NCI-H2196 treated with DMSO at 0.1 percent for 48 hours (cell line): ENCODE data around the gene UBE2D2.

Experiments used
- DNase-seq: peaks from one replicate; lab custom pipeline; 2025; ENCODE audit not compliant: unreplicated experiment; lab: John Stamatoyannopoulos, UW

UBE2D2 gene

DNA sequence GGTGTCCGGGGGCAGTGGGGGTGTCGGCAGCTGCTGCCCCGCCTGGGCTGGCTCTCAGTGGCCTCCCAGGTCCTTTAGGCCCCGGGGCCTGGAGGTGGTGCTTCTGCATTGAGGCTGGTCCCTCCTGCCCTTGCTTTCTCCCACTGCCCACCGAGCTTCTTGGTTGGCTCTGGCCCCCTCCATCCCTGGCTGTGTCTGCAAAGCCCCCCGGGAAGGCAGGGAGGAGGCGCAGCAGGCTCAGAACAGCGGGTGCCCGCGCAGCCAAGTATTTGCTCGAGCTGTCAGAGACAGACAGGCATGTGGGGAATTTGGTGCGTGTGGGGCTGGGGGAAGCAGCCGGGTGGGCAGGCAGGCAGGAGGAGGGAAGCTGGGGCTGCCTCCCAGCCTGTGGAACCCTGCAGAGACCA, 98.6 kb downstream of the UBE2D2 start:
- no peak for DNase-seq

DNA sequence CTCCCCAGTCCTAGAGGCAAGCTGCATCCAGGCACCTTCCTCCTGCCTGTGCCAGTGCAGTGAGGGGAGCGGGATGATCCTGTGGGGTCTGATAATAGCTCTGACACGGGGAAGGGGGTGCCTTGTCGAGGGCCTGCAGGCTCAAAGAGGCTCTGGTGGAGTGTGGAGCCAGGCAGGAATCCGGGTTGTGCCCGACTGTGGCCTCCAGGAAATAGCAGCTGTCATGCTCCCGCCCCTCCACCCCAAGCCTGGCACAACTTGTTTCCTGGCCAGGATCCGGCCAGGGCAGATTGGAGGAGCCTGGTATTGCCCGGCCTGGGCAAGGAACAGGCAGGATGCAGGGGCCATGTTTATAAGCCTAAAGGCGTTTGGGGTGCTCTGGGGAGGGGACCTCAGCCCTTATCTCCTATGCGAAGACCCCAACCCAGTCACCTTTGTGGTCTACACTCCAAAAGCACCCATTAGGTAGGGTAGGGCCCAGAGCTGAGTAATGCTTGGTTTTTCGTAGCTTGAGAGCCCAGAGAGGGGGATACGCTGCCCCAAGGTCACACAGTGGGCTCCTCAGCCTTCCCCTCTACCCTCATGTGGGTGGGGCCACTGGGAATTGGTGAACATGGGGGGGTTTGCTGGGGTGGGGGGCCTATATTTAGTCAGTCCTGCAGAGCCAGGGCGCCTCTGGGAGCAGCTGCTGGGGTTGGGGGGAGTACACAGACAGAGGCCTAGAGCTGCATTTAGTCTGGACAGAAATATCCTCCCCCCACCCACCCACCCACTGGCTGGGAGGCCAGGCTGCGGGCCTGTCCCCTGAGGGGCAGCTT, 99.2 kb downstream of the UBE2D2 start:
- peak; percentile 38 for DNase-seq

DNA sequence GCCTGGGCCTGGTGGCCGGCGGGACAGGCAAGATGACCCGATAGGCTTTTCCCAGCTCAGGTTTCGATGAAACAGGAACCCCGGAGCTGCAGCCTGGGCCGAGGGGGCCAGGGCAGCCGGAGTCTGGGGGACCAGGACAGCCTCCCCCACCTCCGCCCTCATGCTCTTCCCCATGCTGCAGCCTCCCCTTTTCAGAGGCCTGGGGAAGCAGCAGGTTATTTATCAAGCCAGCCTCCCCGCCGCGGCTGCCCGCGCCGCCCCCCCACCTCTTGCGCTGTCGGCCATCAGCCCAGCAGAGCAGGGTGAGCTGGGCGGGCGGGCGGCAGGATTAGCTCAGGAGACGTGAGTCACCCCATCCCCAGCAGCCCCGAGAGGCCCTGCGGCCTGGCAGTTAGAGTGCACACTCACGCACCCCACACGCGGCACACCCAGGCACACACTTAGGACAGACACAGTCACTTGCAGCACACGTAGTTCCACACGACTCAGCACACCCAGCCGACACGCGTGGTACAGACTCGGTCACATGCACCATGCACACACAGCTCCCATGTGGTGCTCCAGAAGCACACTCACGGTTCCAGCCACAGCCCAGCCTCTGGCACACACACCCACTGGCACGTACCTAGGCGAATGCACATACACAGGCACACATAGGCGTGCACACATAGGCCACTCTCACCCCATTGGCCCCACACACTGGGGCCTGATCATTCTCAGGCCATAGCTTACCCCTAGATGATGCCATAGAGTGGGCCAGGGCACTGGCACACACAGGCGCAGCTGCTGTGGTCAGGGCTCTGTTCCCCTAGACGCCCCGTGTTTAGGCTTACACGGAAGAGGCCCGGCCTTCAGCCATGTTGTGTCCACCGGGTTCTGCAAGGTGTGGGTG, 100.0 kb downstream of the UBE2D2 start:
- DNase-seq, result no peak

DNA sequence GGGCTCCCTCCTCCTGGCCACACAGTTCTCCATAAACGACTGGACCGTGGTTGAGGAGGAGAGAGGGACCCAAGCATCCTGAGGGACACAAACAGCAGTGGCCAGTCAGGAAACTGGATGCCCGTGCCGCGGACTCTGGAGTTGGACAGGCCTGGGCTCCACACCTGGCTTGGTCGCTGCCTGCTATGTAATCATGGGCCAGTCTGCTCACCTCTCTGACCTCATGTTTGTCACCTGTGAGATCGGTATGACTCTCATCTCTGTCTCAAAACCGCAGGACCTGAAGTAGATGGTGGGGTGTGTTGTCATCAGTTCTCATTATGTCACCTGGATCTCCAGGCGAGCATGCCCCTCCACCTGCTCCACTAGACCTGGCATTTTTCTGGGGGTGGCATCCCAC, 101.5 kb downstream of the UBE2D2 start:
- DNase-seq, result no peak

DNA sequence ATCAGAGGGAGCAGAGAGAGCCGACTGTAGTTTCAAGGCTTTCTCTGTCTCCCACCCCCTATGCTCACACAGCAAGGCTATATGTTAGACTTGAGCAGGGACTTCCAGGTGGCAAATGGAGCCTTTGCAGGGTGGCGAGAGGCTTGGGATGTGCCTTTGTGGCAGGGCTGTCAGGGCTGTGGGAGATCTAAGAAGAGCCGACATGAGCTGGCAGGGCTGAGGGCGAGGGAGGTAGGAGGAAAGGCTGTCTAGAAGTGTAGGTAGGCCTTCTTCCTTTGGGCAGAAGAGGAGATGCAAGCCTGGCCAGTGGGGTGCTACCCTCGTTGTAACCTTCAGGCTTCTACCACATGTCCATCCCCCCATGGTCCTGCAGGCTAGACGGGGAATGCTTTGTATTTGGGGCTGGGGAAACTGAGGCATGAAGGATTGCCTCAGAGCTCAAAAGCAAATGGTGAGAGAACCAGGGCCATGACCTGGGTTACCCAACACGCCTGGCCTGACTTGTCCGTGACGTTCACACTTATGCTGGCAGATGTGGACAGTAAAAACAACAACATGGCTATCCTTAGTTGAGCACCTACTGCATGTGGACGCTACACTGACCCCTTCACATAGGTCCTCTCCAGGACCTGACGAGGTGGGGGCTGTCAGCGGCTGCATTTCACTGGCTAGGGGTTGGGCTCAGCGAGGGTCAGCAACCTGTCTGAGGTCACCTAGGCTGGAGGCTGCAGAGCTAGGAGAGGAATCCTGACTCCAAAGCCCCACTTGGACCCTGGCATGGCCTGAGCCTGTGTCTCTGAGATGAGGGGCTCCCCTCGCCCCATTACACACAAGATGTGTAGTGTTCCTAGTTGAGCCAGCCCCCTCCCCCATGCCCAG, 102.3 kb downstream of the UBE2D2 start:
- no peak for DNase-seq

DNA sequence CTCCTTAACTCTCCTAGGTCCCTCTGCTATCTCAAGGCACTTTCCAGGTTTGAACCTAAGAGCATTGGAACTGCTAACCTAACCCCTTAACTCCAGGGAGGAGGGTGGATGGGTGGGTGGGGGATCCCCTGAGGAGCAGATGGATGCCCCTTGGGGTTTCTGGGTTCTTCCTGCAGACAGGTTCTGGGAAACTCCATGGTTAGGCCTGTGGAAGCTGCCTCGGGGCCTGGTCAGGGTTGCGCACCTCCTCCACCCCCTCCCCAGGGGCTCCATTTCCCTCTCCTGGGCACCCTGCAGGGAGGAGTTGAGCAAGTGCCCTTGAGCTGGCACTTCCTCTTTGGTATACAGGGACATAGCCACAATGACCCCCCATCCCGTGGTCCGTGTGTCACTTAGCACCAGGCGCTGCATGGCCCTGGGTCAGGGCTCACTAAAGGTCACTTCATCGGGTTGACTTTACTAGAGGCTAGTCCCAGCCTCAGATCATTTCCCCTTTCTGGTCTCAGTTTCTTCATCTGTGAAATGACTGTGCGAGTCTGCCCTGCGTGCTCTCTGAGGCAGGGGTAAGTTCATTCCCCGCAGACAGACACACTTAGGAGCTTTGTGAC, 103.1 kb downstream of the UBE2D2 start:
- DNase-seq, result no peak

DNA sequence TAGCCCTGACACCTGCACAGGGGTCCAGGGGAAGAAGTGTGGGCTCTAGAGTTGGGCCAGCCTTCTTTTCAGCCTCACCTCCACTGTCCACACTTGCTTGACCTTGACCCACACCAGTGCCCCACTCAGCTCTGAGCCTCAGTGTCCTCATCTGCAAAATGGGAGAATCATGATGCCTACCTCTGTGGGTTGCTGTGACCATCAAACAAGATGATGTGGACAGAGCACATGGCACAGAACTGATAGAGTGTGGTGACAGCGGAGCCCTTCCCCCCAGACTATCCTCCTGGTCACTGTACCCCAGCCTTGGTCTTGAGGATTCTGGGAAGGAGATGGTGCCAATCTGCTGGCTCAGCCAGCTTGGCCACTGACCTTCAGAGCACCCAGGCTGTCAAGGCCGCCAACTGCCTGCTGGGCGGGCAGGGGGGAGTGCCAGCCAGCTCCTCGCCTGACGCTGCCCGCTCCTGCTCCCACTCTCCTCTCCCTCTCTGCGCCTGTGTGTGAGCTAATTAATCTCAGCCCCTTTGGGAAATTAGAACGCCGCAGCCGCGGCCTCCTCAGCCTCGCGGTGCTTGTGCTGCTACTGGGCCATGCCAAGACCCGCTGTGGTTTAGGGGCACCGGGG, 103.7 kb downstream of the UBE2D2 start:
- DNase-seq, result no peak

DNA sequence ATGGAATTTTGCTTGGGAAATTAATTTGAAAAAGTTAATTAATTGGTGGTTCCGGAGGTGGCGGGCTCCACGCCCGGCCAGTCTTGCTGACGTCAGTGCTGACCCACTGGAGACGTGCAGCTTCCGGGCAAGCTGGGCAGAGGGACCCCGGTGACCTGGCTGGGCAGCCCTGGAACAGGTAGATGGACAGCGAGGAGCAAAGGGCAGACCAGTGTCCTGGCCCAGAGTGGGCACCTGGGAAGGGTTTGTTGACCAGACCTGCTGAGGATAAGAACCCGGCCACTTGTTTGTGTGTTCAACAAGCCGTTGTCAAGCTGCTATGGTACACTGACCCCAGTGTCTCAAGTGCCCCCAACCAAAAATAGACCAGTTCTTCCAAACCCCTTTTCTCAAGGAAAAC, 104.5 kb downstream of the UBE2D2 start:
- DNase-seq, result no peak

DNA sequence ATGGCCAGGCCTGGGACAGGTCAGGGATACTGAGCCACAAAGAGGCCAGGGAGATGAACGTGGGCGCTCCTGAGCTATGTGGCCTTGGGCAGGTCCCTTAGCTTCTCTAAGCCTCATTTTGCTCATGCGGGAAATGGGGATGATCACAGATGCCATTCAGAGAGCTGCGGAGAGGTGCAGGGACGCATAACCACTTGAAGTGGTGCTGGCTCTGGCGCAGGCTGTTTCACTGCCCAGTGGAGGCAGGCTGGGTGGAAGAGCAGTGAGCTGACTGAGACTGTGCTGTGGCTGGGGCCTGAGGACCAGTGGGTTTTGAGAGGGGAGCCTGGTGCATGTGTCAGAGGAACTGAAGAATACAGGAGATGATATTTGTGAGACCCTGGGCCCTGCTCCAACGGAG, 105.4 kb downstream of the UBE2D2 start:
- DNase-seq, result no peak

DNA sequence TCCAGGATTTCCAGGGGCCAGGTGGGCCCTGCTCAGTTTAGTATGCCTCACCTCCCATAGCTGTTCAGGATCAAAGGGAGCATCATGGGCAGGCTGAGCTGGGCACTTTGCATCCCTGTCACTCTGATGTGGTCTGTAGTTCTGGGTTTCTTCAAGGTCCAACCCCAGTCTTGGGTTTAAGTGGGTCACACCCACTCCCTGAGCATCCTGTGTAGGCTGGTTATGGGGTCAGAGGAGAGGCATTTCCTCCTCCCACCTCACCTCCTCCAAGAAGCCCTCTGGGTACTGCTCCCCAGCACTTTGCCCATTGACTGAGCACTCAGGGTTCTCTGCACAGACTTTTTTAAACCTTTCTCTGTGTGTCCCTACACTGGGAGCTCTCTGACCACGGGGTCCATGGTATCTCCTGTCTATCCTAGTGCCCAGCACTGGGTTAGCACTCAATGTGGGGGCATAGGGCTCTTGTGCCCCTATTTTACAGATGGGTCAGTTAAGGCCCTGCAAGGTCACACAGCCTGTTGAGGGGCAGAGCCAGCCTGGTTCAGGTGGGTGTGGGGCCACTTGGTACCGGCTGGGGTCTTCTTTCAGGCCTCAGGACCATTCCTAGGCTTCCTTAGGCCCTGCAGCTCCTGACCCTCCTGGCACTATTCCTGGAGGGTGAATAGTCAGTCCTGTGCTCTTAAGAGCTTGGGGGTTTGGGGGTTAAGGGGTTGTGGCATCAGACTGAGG, 106.0 kb downstream of the UBE2D2 start:
- DNase-seq, result no peak

DNA sequence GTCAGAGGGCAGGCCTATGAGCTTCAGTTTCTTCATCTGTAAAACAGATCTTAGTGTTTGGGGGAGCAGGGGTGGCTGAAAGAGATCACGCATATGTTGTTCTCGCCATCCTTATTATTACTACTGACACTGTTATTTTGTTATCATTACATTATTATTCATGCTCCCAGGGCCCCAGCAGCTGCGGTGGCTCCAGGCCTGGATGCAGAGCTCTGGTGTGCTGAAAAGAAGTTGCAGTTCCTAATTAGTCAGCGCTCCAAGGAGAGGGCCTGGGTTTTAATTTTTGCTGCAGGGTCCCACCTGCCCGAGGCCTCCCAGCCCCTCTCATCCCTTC, 106.6 kb downstream of the UBE2D2 start:
- DNase-seq, result no peak

DNA sequence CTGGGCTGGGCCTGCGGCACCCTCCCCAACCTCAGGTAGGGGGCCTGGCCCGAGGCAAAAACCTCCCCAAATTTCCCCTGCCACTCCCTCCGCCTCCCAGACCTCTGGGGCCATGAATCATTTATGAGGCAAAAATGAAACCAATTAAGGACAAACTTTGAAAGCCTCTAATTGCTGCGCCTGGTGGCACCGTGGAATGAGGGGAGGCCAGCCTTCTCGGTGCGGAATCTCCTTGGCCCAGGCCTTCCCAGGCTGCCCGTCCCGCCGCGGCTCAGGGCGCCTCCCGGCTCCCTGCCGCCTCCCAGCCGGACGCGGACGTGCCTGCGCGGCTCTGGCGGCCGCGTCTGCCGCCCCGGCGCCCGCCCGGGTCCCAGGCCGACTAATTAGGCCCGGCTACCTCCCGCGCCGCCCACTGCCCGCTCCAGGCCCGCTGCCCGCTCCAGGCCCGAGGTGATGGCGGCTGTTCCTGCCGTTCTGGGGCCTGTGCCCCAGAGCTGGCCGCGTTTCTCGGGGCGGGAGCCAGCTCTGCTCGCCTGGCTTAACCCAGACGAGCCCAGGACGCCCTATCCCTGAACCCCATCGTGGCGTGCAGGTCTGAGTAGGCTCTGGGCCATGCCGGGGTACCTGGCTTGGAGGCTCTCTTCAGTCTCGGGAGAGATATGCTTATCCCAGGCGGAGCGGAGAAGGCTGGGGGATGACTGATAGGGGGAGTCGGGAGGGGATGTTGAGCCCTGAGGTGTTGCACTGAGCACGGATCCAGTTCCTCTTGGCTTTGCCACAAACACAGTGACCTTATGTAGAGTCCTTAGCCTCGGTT, 107.1 kb downstream of the UBE2D2 start:
- DNase-seq, result no peak

DNA sequence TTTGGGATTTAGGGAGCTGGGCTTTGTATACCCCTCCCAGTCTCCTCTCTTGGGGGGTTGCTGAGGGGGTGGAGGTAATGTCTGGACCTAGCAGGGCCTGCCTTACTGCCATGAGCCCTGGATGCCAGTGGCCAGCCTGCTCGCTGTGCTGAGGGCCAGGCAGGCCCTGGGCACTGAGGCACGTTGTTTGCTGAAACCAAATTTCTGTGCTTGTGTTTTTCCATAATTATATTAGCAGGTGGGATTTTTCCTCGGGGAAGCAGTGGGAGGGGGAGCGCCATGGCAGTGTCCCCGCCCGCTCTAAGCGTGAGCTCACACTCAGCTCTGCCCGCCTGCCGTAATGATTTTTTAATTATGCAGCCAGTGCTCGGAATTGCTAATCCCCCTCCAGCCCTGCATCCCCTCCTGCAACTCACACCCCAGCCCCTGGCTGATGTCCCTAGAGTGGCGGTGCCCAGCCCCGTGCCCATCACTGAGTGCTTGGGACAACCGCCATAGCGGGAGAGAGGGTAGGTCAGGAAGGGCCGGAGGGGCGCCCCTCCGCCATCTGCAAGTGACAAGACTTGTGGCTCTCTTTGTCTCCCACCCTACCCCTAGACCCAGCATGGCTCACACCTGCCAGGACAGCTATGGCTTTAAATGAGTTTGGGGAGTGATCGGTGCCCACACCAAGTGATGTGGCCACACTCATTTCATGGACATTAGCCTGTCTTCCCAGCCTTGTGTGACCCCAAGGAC, 108.0 kb downstream of the UBE2D2 start:
- no peak for DNase-seq

DNA sequence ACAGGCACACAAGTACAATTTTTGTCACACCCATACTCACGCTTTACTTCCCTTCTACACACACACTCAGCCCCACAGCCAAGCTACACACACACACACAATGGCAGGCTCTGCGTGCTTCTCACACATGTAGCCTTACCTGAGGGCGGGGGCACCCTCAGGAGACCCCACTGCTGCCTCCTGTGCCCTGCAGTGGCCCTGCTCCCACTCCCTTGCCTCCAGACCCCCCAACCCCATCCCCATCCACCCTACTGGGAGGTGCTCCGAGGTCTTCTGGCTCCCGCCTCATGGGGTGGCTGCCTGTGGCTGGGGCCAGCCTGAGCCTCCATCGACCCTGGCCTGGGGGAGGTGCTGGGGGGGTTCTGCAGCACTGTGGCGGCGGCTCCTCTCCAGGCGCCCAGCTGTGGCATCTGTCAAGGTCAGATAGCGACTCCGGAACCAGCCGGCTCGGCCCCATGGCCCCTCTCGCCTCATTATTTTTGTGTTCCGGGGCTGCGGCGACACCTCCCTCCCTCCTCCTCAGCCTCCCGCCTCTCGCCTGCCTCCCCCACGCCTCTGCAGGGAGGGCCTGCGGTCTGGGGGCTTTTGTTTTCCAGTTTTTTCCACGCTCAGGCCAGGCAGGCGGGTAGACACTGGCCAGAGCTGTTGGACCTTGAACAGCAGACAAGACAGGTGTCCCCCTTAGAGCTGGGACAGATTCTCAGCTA, 108.7 kb downstream of the UBE2D2 start:
- DNase-seq, result no peak

DNA sequence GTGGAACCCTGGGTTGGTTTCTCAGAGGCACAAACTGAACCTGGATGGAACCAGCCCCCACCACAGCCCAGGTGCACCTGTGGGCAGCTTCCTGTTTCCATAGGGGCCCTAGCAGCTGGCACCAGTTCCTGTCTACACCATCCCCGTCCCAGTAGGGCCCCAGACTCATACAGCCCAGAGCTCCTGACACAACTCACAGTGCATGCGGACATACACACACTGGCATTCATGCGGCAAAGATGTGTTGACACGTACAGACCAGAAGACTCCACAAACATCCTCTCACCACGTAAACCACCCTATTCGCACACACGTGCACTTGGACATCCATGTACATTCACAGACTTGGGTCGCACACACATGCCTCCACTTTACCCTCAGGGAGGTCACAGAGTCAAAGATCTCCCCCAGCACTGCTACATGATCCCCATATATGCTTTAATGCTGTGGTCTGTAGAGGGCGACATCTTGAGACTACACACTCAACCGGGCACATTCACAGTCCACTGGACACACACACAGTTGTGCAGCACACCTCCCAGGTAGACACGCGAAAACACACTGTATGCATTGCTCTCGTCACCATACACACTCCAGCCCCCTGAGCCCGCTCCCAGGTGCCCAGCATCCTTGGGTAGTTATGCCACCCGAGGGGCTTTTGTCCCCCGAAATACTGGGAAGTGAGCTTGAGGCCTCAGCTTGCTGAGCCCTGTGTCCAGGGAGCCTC, 109.4 kb downstream of the UBE2D2 start:
- no peak for DNase-seq

DNA sequence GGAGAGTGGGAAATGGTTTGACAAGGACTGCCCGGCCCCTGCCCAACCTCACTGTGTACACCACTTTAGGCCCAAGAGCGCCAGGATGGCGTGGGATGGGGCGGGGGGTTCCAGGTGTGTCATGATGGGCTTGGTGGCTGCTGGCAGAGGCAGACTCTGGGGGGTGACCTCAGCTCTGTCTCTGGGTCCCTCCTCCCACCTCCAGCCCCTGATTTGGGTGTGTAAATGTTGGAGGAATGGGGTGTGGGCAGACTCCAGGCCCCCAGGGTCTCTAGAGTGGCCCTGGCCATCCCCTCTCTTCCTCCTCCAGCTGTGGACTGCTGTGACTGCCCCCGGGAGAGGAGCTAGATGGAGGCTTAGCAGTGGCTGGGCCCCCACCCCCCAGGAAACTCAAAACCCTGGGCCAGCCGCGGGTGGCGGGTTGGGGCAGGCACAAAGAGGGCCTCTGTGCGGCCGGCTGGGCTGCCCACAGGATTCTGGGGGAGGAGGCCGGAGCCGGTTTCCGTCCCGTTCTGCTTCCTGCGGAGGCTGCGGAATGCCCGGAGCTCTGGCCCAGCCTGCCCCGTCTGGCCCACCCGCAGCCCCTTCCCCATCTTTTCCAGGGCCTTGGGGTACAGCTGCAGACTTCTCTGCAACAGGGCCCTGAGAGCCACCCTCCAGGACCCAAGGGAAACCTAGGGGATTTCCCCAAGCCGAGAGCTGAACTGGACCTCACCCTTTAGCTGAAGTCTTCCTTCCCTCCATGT, 110.1 kb downstream of the UBE2D2 start:
- no peak for DNase-seq
